Inflammatory macrophage (primary cell): ENCODE data around the gene SUCLG2.

ENCODE experiments used
- DNase-seq, 2 donors: peaks; one replicate each; pipeline ENCODE4 v3.0.0-alpha.2; 2020 to 2022

Gene SUCLG2

DNA sequence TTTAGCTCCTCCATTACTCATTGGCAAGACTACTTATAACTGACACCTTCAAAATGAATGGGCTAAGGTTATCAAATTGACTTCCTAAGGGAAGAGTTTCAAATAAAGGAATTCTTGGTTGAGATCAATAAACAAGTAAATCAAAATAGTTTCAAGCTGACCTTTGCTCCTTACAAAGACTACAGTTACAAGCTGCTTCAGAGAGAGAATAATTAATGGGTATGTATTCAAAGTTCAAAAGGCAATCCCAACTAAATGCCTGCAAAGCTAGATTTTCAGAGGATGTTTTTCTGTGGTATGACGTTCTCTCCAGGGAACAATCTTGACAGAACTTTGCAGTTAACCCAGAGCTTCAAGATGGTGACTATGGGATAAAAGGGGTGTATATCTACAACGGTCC is 153.7 kb downstream of the SUCLG2 start:
- no peak for DNase-seq

DNA sequence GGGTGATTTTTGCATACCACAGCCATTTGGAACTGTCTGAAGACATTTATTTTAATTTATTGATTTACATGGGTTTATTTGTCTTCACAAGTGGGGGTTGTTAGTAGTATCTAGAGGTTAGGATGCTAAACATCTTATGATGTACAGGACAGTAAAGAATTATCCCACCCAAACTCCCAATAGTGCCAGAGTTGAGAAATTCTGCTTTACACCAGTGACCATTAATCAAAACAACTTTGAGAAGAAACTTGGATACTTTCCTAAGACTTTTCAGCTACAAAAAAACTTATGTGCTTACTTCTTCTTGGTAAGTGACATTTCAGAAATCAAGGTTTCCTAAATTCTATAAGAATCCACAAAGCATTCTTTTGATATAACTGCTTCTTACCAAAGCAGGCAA is 156.7 kb downstream of the SUCLG2 start:
- no peak for DNase-seq

DNA sequence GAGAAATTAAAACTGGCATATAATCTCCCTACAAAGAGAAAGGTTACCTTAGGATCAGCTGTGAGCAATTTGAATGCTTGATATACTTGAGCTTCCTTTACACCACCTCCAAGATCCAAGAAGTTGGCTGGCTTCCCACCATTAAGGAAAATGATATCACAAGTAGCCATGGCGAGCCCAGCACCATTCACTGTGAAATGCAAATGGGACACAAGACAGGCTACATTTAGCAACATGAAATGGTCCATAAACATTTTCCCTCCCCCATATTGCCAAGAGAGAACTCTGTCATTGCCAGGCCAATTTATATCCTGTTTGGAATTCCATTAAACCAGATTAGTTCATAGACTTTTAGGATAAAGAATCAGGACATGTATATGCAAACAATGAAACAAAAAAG is 158.7 kb downstream of the SUCLG2 start:
- no peak for DNase-seq

DNA sequence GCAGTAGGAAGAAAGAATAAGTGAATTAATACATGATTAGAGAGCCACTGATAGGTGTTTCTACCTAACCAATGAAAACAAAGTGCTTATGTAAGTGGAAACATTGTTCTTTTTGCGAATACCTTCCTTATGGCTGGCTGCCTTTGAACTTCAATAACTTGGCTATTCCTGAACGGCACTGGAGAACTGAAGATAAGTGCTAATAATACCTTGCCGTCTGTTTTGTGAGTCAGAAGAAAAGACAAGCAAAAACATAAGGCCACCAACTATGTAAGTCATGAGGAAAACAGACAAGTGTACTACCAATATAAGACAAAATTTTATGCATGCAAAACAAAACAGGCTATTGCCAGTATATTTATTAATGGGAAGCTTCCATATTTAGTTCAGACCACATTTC is 160.6 kb downstream of the SUCLG2 start:
- DNase-seq, result no peak

DNA sequence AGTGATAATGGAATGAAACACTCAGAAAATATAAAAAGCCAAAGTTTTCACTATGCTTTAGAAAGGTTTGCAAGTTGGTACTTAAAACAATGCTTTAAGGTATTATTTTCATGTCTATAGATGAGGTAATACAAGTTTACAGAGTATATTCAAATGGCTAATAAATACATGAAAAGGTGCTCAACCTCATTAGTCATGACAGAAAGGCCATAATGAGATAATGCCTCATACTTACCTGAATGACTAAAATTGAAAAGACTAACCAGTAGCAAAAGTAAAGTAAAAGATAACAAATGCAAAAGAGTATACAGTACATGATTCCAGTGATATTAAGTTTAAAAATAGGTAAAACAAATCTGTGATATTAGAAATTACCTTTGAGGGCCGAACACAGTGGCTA is 163.8 kb downstream of the SUCLG2 start:
- DNase-seq, result no peak

- DNase-seq, result no peak
Measured at GRCh38 chr3:67489816-67490215, 164.6 kb downstream of the SUCLG2 start.

DNA sequence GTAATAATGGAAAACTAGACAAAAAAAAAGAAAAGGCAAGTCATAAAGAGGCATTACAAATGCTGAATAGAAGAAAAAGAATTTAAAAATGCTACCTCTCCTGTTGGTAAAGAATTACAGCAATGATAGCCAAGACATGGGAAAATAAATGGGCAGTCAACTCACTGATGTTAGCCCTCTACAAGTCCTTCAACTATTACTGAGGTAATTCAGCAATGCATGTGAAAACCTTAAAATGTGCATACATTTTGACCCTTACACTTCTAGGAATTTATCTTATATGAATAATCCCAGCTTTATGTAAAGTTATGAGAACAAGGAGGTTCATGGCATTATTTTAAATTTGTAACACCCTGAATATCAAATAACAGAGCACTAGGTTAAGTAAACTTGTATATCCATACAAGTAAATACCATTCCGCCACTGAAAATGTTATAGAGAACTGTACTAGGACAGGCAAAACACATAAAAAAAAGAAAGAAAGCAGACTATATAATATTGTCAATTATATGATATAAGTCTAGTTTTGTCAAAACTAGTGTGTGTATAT is 166.8 kb downstream of the SUCLG2 start:
- no peak for DNase-seq

DNA sequence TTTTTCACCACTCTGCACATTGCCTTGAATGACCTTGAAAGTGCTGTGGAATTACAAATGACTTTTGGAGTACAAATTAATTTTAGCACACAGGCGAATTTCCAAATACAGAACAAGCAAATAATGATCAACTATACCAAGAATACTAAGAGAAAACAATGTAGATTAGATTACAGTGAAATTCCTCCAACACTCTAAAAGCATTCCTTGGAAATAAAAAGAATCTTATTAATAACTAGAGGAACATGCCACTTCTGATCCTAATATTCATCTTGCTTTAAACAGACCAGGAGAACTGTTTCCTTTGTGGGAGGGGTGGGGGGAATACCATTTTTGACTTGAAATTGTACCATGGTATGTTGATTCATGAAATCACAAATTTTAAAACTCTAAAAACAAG is 167.5 kb downstream of the SUCLG2 start:
- no peak for DNase-seq

DNA sequence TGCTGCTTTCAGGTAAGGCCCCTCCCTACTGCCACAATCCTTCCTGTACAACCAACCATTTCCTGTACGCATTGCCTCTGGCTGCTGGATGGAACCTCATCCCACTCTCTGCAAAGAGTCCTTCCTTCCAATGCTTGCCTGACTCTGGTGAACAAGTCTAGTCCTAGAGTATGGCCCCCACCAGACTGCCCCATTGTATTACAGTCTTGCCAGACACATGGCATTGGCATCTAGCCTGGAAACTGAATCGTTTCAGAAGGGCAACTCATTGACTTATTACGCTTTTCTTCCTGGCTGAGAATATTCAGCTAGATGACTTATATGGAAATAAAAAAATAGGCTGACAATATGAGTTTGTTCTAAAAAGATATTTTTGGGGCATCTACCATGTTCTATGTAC is 170.3 kb downstream of the SUCLG2 start:
- no peak for DNase-seq

GRCh38 chr3:67481126-67481525 is 173.3 kb downstream of the SUCLG2 start:
- DNase-seq, result no peak

GRCh38 chr3:67478423-67478822 is 176.0 kb downstream of the SUCLG2 start:
- no peak for DNase-seq

- DNase-seq, result no peak
Measured at GRCh38 chr3:67474311-67474710, 180.1 kb downstream of the SUCLG2 start.

GRCh38 chr3:67472674-67473201 is 181.7 kb downstream of the SUCLG2 start:
- DNase-seq, result no peak

DNA sequence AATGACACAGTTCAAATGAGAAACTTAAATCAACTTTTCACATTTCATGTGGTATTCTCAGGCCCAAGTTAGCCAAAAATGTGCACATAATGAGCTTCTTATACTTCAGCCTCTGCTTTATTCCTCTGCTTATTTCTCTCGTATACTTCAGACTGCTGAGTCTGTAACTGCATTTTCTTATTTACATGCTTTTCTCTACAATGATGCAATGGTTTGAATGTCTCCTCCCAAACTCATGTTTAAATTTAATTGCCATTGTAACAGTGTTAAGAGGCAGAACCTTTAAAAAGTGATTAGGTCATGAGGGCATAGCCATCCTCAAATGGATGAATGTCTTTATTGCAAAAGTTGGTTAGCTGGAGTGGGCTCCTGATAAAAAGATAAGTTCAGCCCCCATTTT is 184.2 kb downstream of the SUCLG2 start:
- DNase-seq, result no peak

- DNase-seq, result no peak
Measured at GRCh38 chr3:67468511-67468910, 185.9 kb downstream of the SUCLG2 start.

DNA sequence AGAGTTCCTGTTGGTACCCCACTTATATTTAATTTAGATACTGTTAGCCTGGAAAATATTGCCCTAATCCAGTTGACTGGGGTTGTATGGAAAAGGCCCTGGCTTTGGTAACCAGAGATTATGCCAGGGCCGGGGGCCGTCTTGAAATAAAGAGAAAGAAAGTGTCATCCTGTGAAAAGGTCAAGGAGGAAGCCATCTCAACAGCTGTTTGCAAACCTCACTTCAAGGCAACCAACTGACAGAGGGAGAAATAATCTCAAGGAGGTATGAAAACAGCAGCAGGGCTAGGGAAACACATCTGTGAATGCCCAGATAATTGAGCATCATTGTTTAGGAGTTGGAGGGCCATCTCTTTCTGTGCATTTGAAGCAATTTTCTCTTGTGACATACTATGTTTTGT is 190.8 kb downstream of the SUCLG2 start:
- no peak for DNase-seq

- DNase-seq, result no peak
Measured at GRCh38 chr3:67462187-67462586, 192.2 kb downstream of the SUCLG2 start.

GRCh38 chr3:67461667-67462142 is 192.7 kb downstream of the SUCLG2 start:
- DNase-seq, result no peak

DNA sequence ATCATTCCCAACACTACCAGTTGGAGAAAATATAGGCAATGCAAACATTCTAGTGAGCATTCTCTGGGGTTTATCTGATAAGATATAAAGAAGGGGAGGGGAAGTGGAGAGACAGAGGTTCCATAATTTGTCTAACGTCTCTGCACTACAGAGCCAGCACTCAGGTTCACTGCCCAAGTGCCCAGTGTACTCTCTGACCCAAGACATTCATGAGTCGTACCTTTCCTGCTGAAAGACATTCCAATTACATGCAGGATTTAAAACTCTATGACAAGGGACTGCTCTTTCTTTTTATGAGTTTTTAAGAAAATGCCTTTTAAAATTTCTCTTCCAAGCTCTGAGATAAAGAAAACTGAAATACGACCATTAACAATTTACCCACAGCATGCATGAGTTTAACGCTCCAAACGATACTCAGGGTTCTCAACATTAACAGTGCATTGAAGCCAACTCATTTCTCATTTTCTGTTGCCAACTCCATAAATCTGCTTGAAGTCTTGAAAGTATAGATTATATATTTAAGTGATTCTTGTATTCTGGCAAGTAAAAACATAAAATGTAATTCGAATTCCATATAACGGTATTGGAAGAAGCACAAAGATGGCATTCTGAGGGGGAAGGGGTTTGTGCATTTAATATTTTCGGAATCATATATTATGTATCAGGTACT is 193.4 kb downstream of the SUCLG2 start:
- no peak for DNase-seq

DNA sequence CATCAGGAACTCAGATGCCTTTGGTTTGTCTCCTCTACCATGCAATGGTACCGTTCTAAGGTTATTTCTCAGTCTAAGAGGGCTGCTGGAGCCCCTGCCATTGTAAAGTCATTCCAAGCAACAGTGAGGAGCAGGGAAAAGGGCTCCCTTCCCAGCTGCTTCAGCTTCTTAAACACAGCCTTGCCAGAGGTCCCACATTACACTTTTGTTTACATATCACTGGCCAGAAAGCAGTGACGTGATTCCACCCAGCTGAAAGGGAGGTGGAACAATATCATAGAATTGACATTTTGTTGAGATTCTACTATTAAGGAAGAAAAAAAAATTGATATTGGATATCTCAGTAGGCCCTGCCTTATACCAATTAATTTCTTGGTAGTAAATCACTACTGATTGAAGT is 194.6 kb downstream of the SUCLG2 start:
- no peak for DNase-seq

DNA sequence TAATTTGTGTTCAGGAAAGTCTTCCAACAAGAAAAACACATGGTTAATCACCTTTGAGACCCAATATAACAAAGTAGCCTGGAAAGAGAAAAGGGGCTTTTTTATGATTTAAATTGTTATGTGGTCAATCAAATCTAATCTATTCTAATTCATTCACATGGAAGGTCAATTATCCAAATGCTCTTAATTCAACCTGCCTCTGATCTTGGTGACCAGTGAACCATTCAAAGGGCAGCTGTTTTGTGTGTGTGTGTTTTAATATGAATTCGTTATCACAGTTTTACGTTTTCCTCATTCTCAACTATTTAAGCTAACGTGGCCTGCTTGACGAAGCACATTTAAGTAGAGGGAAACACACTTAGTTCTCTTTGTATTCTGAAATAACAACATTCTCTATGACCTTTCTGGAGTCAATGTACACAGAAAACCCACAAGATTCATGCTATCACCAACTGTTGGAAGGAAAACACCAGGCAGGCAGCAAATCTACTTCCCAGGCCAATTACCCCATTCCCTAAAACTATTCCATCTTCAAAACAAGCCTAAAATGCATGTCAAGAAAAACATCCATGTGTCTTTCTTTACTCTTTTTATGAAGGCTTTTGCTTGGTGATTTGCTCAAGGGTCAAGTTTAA is 195.4 kb downstream of the SUCLG2 start:
- DNase-seq, result no peak

DNA sequence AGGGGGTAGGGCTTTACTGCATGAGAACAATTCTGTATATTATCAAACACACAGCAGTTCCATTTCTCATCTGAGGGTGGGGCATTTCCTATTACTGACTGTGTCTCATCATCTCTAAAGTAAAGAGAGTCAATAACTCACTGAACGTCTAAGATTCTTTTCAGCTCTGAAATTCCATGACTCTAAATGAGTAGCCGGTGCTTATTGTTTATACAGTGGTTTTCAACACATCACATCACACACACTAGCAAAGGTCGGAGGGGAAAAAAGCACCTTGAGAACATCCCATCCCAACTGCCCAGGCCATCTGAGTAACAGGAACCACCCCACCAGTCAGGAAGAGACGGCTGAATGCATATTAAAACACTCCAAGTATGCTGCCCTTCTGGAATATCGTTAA is 196.0 kb downstream of the SUCLG2 start:
- no peak for DNase-seq

DNA sequence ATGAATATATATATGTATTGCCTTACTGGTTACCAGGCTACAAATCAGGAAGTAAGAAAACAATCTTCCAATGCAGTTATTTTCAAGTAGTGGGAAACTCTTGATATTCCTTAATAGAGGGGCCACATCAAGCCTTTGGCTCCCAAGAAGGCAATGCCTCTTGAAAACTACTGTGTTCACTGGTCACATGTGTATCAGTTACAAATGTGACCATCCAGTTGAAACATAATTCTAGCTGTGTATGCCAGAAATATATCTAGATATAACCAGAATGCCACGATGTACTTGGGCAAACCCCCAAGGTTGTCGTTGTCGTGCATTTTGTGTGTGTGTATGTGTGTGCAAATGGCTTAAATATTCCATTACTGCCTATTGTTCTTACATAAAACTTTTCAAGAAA is 200.8 kb downstream of the SUCLG2 start:
- DNase-seq, result no peak

DNA sequence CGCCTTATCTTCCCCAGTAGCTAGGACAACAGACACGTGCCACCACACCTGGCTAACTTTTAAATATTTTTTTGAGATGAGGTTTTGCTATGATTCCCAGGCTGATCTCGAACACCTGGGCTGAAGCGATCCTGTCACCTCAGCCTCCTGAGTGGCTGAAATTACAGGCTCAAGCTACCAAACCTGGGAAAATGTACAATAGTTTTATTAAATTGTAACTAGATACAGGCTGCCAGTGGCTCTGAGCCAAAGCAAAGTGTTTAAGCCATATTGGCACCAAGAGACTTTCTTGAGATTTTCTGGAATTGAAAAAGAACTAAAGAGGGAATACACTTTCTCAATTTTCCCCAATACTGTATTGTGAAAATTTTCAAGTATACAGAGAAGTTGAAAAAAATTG is 204.3 kb downstream of the SUCLG2 start:
- DNase-seq, result no peak
